HepG2 (cell line): ENCODE results near the gene ZNF575. TPM values are rescaled to one million over a fixed set of nuclear protein-coding genes. Genes with fewer than 3 reads are reported as not detected.
"Not testable (repeated sequence)": the region's sequence is repeated elsewhere in the genome, so short reads cannot be mapped to it uniquely, and the experiment has no call there.

Experiments
- ATAC-seq: fragments of 200-7000 bp; cut with Tn5 transposase; 3 replicates; pipeline ENCODE4 v1.9.1; 2020; ENCODE audit warnings: mild to moderate bottlenecking, moderate library complexity
- BruUV-seq: library from RNA; stranded (reverse); fragments of 400-500 nt; replicated peaks from 2 replicates; lab custom pipeline; 2021; lab: Mats Ljungman, UMichigan
- CTCF ChIA-PET: fragments of 300-600 bp; formaldehyde crosslinking; extraction: SDS; loops from one replicate; lab custom pipeline; 2021; ENCODE audit warnings: low total read pairs, inconsistent platforms, low intra/inter-chr PET ratio; lab: Yijun Ruan, JAX
- POLR2A ChIA-PET: fragments of 350-600 bp; sonication (Branson Sonifier 250); formaldehyde crosslinking; loops from one replicate; lab custom pipeline; 2020; ENCODE audit warnings: antibody characterized with exemption, inconsistent platforms; lab: Yijun Ruan, JAX
- DNase-seq: peaks from one replicate; pipeline ENCODE4 v3.0.0-alpha.2; 2015; ENCODE audit warnings: low spot score
- FAIRE-seq: peaks from 3 replicates; lab custom pipeline; 2011; peaks lifted over from hg19 to GRCh38; lab: Jason Lieb, UNC
- H2AFZ ChIP-seq: one replicate; pipeline ENCODE4 v1.6.1; 2011; ENCODE audit warnings: low read length, inconsistent platforms
- H3K27ac ChIP-seq: fragments of 300-600 bp; 3 replicates; pipeline ENCODE4 v1.8.0; 2011; ENCODE audit warnings: mixed run types, mild to moderate bottlenecking, mixed read lengths, low read length, inconsistent platforms; ENCODE audit not compliant: insufficient read depth; ENCODE audit errors: extremely low read length
- H3K27me3 ChIP-seq, 2 experiments: fragments of 200-600 bp in 1 of 2; 2 replicates in 1 of 2; 3 replicates in 1 of 2; pipeline versions ENCODE4 v1.6.0 to v1.8.0; 2011; ENCODE audit warnings: low read length in 2 of 2, mild to moderate bottlenecking in 2 of 2, moderate library complexity in 2 of 2, inconsistent platforms in 1 of 2; ENCODE audit not compliant: insufficient read depth in 2 of 2, control insufficient read depth in 1 of 2
- H3K36me3 ChIP-seq, 2 experiments: fragments of 200-600 bp in 1 of 2; replicated peaks in 1 of 2; 2 replicates in 1 of 2; 3 replicates in 1 of 2; pipeline versions ENCODE4 v1.5.1 to v1.8.0; 2011; ENCODE audit warnings: low read length in 2 of 2, inconsistent platforms in 1 of 2; ENCODE audit not compliant: insufficient read depth in 2 of 2, control insufficient read depth in 1 of 2
- H3K4me1 ChIP-seq: 2 replicates; pipeline ENCODE4 v1.5.1; 2012; ENCODE audit warnings: low read length, inconsistent platforms; ENCODE audit not compliant: insufficient read depth
- H3K4me2 ChIP-seq: 2 replicates; pipeline ENCODE4 v1.6.0; 2011; ENCODE audit warnings: low read depth, low read length, inconsistent platforms
- H3K4me3 ChIP-seq, 3 experiments: fragments of 200-600 bp in 1 of 3; sonication (generic), shearing (Covaris generic) in 1 of 3; replicated peaks in 1 of 3; 2 replicates each; pipeline ENCODE4 v1.5.1; 2011 to 2016; ENCODE audit warnings: low read length in 3 of 3, inconsistent platforms in 2 of 3, low read depth in 2 of 3, mild to moderate bottlenecking in 2 of 3, control low read depth in 1 of 3, mixed read lengths in 1 of 3; ENCODE audit not compliant: insufficient read depth in 1 of 3
- H3K79me2 ChIP-seq: one replicate; pipeline ENCODE4 v1.6.1; 2011; ENCODE audit warnings: low read length, inconsistent platforms; ENCODE audit not compliant: insufficient read depth
- H3K9ac ChIP-seq: 2 replicates; pipeline ENCODE4 v1.6.0; 2011; ENCODE audit warnings: mild to moderate bottlenecking, low read depth, low read length, inconsistent platforms; ENCODE audit not compliant: insufficient read depth
- H3K9me3 ChIP-seq: 2 replicates; pipeline ENCODE4 v1.5.1; 2012; ENCODE audit warnings: mild to moderate bottlenecking, low read length
- H4K20me1 ChIP-seq: 2 replicates; pipeline ENCODE4 v1.6.0; 2011; ENCODE audit warnings: inconsistent platforms, mild to moderate bottlenecking, low read length, moderate library complexity; ENCODE audit not compliant: insufficient read depth
- ARNT2 ChIP-seq: sonication (generic); formaldehyde crosslinking; IDR thresholded peaks from 2 replicates; pipeline ENCODE4 v1.8.0; 2022; ENCODE audit warnings: mild to moderate bottlenecking, low read depth, missing genetic modification reagents, moderate library complexity
- ETS1 ChIP-seq: sonication (generic); formaldehyde crosslinking; IDR thresholded peaks from 2 replicates; pipeline ENCODE4 v1.4.0; 2020; ENCODE audit warnings: missing genetic modification reagents
- KMT2B ChIP-seq: IDR thresholded peaks from 2 replicates; pipeline ENCODE4 v1.6.1; 2016; ENCODE audit warnings: missing genetic modification reagents, missing compliant biosample characterization
- MBD4 ChIP-seq: IDR thresholded peaks from 2 replicates; pipeline ENCODE4 v1.6.1; 2012; ENCODE audit warnings: low read length, inconsistent platforms, borderline replicate concordance
- TBX3 ChIP-seq: fragments of 450-650 bp; IDR thresholded peaks from 2 replicates; pipeline ENCODE4 v1.6.1; 2017; ENCODE audit warnings: antibody characterized with exemption, mild to moderate bottlenecking, inconsistent platforms, borderline replicate concordance
- WGBS: methylation state at CpG from one replicate; pipeline ENCODE4 v1.1.6; 2017; ENCODE audit warnings: low lambda C conversion rate; 5-methylcytosine and 5-hydroxymethylcytosine counted together
- in situ Hi-C: cut with HindIII; loops from 2 replicates; pipeline ENCODE4 v1.10.0; 2017; ENCODE audit warnings: low pct_unique_long_range_greater_than_20kb; ENCODE audit not compliant: extremely low pct_ligation_motif_present
- intact Hi-C: fragments of 100-400 bp; cut with micrococcal nuclease; formaldehyde crosslinking; loops from one replicate; pipeline ENCODE4 v1.10.0; 2022; ENCODE audit not compliant: unreplicated experiment
- polyA plus RNA-seq, 8 experiments: library from polyadenylated mRNA; depleted of rRNA in 3 of 8; stranded (reverse) in 7 of 8; unstranded in 1 of 8; fragments of >200 nt; fragmentation: Illumina TruSeq in 4 of 8; extraction: Trizol in 4 of 8; gene quantifications; 2 replicates each; pipeline versions ENCODE4 v1.2.1 to v1.2.3, GENCODE V29; 2011 to 2016; ENCODE audit warnings: low read depth in 4 of 8, missing spikeins in 1 of 8, mixed read lengths in 1 of 8; ENCODE audit not compliant: insufficient read depth in 1 of 8
- total RNA-seq, 5 experiments: library from RNA; depleted of rRNA; stranded (reverse); fragments of >200 nt; fragmentation: Illumina TruSeq; extraction: Trizol; gene quantifications; 2 replicates each; pipeline ENCODE4 v1.2.3, GENCODE V29; 2016; ENCODE audit warnings: low read depth in 1 of 5

The ZNF575 gene
- total and polyA plus RNA-seq, 2 of the 13 experiments (the other 11 are each of a cell fraction or from before 2014, with no cell fraction given), result 0.17 to 0.27 TPM

DNA sequence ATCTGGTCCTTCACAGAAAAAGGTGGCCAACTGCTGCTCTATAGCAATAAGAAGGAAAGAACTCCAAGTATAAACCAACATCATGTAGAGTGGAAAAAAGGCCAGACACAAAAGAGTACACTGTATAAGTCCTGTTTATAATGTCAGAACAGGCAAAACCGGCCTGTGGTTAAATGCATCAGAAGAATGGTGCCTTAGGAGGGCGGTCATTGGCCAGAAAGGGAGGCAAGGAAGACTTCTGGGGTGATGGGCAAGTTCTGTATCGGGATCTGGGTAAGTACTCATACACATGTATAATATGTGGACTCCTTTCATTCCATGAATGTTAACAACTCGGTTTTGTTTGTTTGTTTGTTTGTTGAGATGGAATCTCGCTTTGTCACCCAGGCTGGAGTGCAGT is 10.1 kb upstream of the ZNF575 start (continued):
- TF ChIP-seq MBD4, result no peak
- no peak for TF ChIP-seq ARNT2
- no peak for TF ChIP-seq KMT2B (CRISPR knock-in tag)
- no peak for TF ChIP-seq TBX3
- no peak for TF ChIP-seq ETS1 (CRISPR knock-in tag)

- H3K27me3 ChIP-seq, CTCF ChIA-PET, H3K27ac ChIP-seq, H2AFZ ChIP-seq, ATAC-seq, H3K4me2 ChIP-seq, H3K9ac ChIP-seq, H3K4me3 ChIP-seq, H3K9me3 ChIP-seq, BruUV-seq, DNase-seq, FAIRE-seq, H4K20me1 ChIP-seq, H3K36me3 ChIP-seq: not testable (repeated sequence)
- intact Hi-C loops, result loop anchor here (10.0 kb wide), 1 partner anchor 71 kb away; the partner anchor contains the start of genes IRGQ and ZNF576
- Histone ChIP-seq H3K79me2 (peaks cover 13% of the 10 kb centered on the region), H3K4me1 (peaks cover 11% of the 10 kb centered on the region)
- in situ Hi-C loops, result loop anchor here (5.0 kb wide), 1 partner anchor 76 kb away; no protein-coding TSS in a partner anchor
- WGBS, result 98% methylated on average over 8 of the region's 8 CpGs
- POLR2A ChIA-PET, result interaction anchor here (1.7 kb wide), 1 partner anchor 72 kb away, joined by 8 read pairs; the partner anchor contains the start of genes IRGQ and ZNF576
These were observed 9.3 kb upstream of the ZNF575 start for GRCh38 chr19:43523696-43524095.
